Erythroblast (primary cell): ENCODE results near the gene MOG.

Source experiments
- DNase-seq, 2 experiments: peaks; one replicate each; lab custom pipeline; 2025; lab: John Stamatoyannopoulos, UW
- GATA1 ChIP-seq: IDR thresholded peaks from 2 replicates; pipeline ENCODE4 v1.6.1; 2011; ENCODE audit warnings: low read depth, mild to moderate bottlenecking, control low read depth, low read length, moderate library complexity
- POLR2A ChIP-seq: IDR thresholded peaks from 2 replicates; pipeline ENCODE4 v1.6.1; 2011; ENCODE audit warnings: mild to moderate bottlenecking, low read length

MOG gene

GRCh38 chr6:29656798-29657197 lies at the start of gene MOG:
MOG (plus strand) TSS chr6:29657092; CDS start chr6:29657210, 118 bp downstream.
- TF ChIP-seq POLR2A (no peak), GATA1 (no peak)
- no peak for DNase-seq

DNA sequence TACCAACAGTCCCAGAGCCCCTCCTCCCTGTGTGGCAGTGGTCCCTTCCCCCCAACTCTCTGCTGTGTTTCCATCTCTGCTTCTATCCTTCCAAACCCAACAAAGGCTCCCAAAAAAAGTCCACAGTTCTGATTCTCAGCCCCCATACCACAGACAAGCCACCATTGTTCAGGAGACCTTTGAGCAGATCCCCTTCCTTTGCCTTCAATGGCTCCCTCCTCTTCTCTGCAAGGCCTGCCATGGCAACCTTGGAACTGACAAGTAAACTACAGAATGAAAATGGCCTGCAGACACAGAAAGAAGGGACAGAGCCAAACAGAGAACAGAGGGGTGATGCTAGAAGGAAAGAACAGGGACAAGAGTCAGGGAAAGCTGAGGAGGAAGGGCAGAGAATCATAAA lies 48.8 kb upstream of the MOG start:
- TF ChIP-seq GATA1 (no peak), POLR2A (no peak)
- no peak for DNase-seq

DNA sequence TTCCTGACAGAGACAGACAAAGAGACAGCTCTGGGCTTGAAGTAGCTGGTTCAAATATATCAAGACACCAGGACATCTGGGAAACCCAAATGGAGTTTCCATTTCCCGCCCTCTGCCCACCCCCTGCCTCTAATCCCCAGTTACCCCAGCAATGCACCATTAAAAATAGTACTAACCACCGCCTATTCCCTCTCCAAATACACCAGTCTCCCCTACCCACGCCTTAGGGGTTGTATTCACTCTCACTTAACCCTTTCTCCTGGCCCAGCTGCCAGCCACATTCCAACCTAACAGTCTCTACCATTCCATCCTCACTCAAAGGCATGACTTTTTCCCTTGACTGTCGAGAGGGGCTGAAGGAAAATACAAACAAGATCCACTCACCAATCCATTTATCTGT lies 46.4 kb upstream of the MOG start:
- TF ChIP-seq POLR2A (no peak), GATA1 (no peak)
- no peak for DNase-seq

GRCh38 chr6:29611426-29611825 lies 45.5 kb upstream of the MOG start:
- DNase-seq: no peak

DNA sequence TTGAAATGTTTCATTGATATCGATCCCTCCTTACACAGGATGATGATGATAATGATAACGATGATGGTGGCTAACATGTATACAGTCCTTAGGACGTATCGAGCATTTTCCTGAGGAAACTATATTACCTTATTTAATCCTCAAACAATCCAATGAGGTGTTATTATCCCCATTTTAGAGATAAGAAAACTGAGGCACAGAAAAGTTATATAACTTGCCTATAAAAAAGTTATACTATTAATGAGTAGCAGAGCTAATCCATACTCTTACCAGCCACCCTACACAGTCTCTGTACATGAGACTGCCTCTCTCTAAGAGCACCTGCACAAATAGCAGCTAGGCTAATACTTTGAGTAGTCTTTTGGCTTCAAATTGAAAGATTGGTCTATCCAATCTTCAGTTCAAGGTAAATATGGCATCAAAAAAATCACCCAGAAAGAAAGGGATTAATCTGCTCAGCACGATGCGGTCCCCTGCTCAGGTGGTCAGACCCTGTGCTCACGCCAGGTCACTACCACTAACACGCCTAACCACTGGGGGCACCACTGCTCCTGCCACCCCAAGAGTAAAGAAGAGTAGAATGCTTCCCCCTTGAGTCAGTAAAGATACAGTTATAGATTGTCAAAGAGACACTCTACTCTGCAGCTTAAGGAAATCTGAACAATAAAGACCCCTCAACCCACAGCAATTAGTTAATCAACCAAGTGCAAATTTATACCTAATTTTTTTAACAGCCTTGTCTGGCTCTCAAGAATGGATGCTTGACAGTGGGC lies 38.9 kb upstream of the MOG start:
- TF ChIP-seq GATA1: no peak
- no peak for TF ChIP-seq POLR2A
- DNase-seq: peak; percentile 23 to 25

More at GRCh38 chr6:29611426-29611825, 45.5 kb upstream of the MOG start:
- TF ChIP-seq GATA1 (no peak), POLR2A (no peak)

GRCh38 chr6:29619578-29620160 lies 37.2 kb upstream of the MOG start:
- DNase-seq: no peak
- no peak for TF ChIP-seq POLR2A
- no peak for TF ChIP-seq GATA1

DNA sequence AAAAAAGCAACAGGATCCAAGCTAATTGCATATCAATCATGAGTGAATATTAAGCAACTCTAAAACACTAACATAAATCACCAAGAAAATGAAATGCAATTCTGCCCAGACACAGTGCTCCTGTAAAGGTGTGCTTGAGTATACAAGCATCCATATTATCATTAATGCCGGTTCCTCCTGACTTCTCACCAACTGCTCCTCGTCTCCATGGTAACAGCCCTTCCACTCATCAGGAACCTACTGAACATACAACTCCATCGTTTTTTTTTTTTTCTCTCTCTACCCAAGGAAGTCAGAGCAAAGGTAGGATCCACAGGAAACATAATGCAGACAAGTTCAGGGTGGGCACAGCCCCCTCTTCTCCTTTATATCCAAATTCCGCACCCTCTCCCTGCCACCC lies 36.3 kb upstream of the MOG start:
- no peak for TF ChIP-seq POLR2A
- no peak for TF ChIP-seq GATA1

DNA sequence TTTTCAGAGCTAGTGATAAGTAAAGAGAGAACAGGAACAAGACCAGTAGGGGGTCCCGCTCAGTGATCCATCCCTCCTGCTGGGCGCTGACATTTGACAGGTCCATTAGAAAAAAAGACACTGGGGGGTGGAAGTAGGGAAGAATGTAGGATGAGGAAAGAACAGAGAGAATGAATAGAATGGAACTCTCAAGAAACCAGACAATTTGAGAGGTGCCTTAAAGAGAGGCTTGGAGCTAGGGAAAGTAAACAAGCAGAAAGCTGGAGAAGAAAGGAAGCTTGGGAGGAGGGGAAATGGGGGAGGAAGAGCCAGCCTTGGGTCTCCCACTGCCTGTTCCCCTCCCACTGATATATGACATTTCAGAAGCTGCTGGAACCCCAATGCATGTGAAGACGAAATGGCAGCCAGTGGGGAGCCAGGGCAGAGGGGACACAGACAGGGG lies 32.4 kb upstream of the MOG start:
- no peak for DNase-seq
- TF ChIP-seq GATA1 (no peak), POLR2A (no peak)

More for the DNA sequence above, 36.3 kb upstream of the MOG start:
- no peak for DNase-seq

DNA sequence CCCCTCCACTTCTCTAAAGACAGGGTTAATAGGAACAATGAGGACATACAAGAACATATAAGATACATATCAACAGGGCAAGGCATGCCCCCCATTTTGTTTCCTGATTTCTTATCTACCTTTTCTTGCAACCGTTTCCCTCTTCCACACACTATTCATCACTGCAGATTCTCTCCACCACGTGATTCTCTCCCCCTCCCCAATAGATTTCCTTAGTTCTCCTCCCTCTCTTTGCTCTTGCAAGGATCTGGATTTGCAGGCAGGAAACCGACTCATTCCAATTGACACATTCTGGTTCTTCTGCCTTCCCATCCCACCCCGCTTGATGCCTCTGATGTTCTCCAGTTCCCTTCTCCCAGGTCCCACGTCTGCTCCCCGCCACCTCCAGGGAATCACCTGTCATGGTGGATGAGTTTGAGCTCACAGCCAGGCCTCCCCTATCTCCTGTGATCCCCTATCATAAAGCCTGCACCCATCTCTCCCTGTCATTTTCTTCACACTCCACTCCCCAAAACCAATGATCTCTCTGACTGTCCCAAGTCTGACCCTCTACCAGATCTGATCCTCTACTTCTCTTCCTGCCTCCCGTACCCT lies 31.5 kb upstream of the MOG start:
- DNase-seq: no peak
- TF ChIP-seq POLR2A: no peak
- TF ChIP-seq GATA1: no peak

GRCh38 chr6:29626948-29627754 lies 29.7 kb upstream of the MOG start:
- no peak for DNase-seq

GRCh38 chr6:29627755-29628418 lies 29.0 kb upstream of the MOG start:
- no peak for TF ChIP-seq POLR2A
- peak; percentile 37 to 44 for DNase-seq

More at GRCh38 chr6:29626948-29627754, 29.7 kb upstream of the MOG start:
- TF ChIP-seq POLR2A (no peak), GATA1 (no peak)

GRCh38 chr6:29628419-29629281 lies 28.2 kb upstream of the MOG start:
- TF ChIP-seq POLR2A (no peak), GATA1 (no peak)
- peak; percentile 21 to 51 for DNase-seq
